ENCODE measurements around the gene BCKDK. TPM values are rescaled to one million over a fixed set of nuclear protein-coding genes. Genes with fewer than 3 reads are reported as not detected.

The BCKDK gene
- total RNA-seq: 21.5 and 24.0 TPM in 2 replicates

DNA sequence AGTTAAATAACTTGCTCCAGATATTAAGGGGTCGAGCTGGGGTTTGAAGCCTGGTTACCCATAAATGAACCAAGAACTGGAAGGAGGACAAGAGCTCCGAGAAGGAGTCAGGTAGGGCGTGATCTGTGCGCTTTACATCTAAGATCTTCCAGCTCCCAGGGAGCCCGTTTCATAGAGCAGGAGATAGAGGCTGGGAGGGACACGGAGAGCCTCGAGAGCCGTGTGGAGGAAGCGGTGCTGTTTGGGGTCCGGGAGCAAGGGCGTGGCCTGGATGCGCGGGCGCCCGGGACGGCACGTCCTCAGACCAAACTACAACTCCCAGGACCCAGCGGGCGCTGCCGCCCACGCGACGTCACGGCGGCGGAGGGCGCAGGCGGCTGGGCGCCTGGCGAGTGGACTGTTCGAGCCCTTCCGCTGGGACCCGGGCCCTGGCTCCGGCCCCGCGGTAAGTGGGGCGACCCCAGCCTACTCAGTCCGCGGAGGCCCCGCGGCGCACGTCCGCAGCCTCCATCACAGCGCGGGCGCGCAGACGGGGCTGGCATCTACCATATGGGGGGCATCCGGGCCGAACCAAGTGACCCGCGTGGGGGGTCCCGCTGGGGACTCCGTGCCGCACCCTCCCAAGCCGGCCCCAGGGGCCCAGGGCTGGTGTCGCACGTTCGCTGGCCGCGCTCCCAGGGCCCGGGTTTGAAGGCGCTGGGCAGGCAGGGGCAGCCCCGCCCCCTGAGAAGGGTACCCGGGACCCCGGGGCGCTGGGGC, at the start of gene BCKDK:
Gene BCKDK (plus strand): TSS at position 352 of the 759 bp plus-strand sequence. CDS start 838 bp downstream, outside the sequence.
- intact Hi-C loops (cut with micrococcal nuclease): loop anchor here (2.0 kb wide), 1 partner anchor 35 kb away; no protein-coding TSS in a partner anchor

DNA sequence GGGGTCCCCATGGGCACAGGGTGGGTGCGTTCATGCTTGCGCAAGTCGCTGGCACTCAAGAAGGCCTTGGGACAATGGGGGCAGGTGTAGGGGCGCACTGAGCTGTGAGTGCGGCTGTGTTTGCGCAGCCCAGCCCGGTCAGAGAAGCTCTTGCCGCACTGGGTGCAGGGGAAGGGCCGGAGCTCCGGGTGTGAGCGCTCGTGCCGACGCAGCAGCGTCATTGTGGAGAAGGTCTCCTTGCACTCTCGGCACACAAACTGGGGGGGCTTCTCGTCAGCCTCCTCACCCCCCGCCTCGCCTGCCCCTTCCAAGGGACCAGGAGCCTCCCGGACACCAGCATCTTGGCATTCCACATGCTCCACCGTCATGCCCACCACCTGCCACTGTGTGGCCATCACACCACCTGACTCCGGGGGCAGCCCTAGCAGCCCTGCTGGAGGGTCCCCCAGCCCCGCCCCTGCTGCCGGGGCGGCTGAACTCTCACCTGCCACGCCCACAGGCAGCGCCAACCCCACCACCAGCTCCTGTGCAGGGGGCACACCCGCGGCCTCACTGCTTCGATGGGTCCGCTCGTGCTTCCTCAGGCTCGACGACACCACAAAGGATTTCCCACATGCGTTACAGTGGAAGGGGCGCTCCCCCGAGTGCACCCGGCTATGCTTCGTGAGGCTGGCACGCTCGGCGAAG, 46.9 kb upstream of the BCKDK start:
- intact Hi-C loops (cut with micrococcal nuclease): no loop called here

DNA sequence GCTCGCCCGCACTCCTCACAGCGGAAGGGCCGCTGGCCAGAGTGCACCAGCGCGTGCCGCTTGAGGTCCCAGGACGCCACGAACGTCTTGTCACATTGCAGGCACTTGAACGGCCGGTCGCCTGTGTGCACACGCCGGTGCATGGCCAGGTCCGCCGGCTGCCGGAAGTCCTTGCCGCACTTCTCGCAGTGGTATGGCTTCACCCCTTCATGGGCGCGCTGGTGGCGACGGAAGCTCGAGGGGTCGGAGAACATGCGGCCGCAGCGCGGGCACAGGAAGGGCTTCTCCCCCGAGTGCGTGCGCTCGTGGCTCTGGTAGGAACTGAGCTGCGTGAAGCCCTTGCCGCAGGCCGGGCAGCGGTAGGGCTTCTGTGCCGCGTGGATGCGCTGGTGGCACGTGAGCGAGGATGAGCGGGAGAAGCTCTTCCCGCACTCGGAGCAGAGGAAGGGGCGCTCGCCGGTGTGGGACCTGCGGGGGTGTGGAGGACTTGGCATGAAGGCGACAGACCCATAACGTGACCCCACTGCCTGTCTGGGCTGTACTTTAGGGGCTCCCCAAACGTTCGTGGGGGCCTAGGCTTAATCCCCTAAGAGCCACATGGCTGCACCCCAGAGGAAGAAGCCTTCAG, 46.3 kb upstream of the BCKDK start:
- intact Hi-C loops (cut with micrococcal nuclease): no loop called here

DNA sequence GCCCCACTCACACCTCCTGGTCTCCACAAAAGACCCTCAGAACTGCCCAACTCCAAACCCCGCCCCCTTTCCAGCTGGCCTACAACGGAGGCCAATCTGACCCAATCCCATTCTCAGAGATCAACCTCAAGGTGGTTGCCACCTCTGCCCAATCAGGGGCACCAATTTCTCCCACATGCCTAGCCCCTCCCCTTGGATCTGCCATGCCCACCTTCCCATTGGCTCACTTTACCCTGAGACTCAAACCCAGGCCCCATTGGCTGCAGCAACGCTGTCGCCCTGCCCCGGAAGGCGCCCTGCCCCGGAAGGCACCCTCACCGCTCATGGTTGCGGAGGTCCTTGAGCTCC, 44.7 kb upstream of the BCKDK start:
- intact Hi-C loops (cut with micrococcal nuclease): no loop called here

DNA sequence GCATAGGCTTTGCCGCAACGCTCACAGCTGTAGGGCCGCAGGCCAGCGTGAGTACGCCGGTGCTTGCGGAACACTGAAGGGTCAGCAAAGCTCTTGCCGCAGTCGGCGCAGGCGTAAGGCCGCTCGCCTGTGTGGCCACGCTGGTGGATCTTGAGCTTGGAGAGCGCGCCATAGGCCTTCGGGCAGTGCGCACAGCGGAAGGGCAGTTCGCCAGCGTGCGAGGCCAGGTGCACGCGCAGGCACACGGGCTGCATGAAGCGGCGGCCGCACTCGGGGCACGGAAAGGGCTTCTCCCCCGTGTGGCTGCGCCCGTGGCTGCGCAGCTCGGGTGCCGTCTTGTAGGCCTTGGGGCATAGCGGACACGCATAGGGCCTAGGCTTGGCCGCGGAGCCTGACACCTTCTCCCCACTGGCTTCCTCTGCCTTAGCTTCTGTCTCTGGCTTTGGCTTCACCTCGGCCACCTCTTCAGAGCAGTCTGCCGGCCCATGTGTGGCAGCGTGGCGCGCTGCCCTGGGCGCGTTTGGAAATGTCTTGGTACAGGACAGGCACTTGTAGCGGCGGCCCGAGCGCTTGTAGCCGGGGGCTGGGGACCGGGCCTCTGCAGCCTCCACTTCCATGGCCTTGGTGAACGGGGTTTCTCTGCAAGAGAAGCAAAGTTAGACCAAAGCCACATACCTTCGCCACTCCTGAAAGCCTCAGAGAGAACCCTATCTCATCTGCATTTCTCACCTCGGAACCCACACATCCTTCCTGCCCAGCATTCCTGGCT, 44.2 kb upstream of the BCKDK start:
- intact Hi-C loops (cut with micrococcal nuclease): no loop called here

DNA sequence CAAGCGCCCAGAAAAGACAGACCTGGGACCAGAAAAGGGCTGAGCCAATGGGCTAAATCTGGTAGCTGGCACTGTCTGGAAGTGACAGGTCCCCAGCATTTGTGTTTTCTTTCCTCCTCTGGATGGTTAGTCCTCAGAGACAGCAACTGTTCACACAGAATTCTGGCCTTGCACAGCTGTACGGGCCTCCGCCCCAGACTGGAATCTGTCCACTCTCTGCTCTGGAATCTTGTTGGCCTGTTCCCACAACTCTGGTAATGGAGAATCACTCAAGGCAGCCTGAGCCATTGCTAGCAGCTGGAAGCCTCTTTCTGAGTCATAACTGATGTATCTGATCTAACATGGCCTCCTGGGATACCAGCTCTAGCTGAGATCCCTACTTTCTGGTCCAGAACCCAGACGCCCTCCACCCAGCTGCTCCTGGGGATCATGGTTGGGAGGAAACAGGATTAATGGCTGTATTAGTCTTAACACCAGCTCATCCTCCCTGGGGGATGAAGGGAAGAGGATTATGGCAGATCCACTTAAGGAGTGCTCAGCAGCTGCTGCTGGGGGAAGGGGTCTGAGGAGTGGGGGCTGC, 43.2 kb upstream of the BCKDK start:
- intact Hi-C loops (cut with micrococcal nuclease): no loop called here

DNA sequence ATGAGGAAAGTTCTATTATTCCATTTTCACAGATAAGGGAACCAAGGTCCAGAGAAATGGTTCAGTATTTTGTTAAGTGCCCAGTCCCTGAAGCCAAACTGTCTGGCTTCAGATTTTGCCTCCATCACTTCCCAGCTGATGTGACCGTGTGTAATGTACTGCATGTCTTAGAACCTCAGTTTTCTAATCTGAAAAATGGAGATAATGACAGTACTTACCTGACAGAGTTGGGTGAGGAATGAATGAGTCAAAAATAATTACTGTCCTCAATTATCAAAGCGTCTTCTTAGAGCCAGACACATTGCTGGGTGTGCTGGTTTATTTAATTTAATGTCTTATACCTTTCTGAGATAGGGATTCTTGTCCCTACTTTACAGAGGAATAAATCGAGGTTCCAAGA, 40.8 kb upstream of the BCKDK start:
- intact Hi-C loops (cut with micrococcal nuclease): no loop called here

DNA sequence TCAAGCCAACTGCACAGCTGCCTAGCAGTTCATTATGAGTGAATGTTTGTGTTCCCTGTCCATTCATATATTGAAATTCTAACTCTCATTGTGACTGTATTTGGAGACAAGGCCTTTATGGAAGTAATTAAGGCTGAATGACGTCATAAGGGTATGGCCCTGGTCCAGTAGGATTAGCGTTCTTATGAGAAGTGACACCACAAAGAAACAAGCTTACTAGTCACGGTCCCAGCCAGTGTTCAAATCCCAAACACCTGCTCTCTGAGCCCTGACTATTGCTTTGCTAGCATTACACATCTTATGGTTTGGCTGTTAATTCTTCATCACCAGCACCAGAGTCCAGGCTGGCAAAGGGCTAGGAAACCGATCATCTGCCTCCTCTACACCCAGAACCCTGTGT, 36.3 kb upstream of the BCKDK start:
- intact Hi-C loops (cut with micrococcal nuclease): loop anchor here (5.0 kb wide), 1 partner anchor 1265 kb away; the partner anchor contains the start of gene MAZ

DNA sequence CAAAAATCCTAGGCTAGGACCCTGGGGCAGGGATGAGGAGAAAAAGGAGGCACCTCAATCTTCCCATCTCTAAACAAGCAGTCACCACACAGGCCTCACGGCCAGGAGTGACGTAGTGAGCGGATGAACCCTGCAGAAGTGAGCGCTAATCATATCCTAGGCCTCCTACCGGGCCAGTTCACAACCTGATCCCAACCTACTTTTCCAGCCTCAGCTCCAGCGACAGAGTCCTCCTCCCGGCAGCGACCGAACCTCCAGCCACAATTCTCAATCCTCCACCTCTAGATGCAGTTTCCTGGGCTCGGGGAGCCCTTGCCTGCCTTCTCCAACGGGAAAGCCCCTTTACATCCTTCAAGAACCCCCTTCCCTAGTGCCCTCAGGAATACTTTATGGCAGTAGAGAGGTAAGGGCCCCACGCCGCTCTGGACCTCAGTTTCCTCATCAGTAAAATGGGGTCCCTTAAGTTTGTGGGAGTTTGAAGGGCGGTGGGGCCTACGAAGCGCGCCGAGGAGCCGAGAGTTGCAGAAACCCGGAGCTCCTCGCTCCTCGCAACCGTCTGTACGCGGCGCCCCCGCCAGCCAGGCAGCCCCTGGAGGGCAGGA, 35.5 kb upstream of the BCKDK start:
- intact Hi-C loops (cut with micrococcal nuclease): loop anchor here (1.0 to 5.0 kb wide), 2 partner anchors 108 to 1265 kb away; partner anchors contain the start of genes FUS and MAZ

DNA sequence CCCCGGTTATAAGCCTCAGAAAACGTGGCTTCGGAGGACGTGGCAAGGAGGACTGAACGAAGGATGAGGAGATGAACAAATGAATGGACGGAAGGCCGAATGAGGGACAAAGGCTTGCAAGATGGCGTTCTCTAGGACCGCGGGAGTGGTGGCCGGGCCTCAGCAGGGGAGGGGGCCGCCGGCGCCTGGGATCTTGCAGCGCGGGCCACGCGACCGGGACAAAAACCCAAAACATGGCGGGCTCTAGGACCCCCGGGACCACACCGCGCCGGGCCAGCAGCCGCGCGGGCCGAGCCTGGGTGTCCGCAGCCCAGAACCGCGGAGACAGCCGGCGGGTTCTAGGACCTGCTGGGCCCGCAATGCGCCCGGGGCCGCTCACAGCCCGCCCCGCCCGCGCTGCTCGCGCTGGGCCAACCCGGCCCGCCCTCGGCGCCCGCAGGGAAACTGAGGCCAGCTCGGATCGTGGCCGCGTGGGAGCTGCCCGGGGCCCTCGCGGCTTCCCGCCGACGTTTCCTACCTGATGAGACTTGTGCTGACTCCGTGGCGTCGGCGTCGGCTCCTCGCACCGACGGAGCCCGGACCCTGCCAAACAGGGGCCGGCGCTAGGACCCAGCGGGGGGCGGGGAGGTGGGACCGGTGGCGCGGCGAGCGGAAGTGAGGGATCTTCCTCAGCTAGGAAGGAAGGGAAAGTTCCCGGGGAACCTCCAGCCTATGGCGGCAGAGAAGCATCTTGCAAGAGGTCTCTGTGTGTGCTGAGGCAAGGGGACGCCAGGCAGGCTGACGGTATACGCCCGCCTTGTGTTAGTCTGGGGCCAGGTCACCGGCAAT, 34.8 kb upstream of the BCKDK start:
- intact Hi-C loops (cut with micrococcal nuclease): loop anchor here (1.0 to 5.0 kb wide), 2 partner anchors 107 to 1266 kb away; partner anchors contain the start of genes FUS and MAZ

DNA sequence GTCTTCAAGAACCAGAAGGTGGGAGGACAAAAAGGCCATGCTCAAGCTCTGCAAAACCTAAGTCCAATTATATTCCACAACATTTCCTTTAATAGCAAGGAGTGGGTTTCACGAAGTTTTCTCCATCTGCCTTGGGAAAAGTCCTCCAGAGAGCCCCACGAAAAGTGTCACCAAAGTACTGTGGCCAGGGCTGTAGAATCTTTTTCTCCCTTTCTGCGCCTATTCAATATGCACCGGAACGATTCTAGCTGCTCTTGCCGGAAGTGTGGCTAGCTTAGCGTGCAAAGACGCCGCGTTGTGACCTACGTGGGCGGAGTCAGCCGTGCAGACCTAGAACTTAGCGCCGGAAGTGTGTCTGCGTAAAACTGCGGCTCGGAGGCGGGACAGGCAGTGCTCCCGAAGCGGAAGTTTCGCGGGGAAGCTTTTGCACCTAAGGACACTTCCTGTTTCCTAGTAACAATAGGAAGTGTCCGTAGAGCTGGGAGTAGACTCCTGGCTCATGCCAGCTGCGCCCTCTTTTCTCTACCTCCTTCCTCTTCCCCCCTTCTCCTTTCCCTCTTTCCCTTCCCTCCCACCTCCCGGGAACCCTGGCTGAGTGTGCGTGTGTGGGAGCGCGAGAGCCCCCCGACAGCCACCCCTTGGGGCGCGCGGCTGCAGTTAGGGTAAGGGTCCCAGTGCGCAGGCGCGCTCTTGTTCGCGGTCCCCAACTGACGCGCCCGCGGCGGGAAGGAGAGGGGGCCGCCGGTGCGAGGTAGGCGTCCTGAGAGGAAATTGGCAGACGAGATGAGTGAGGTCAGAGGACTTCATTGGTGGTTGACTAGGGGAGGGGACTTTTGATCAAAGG, 34.0 kb upstream of the BCKDK start, which contains the start of the genes ZNF646 and ZNF668:
Gene ZNF646 (plus strand): TSS at position 453 of the 844 bp plus-strand sequence. CDS start 1,903 bp downstream, outside the sequence.
Gene ZNF668 (minus strand): TSS at position 271 of the 844 bp plus-strand sequence. CDS start 9,781 bp downstream, outside the sequence.
- intact Hi-C loops (cut with micrococcal nuclease): loop anchor here (1.0 to 5.0 kb wide), 12 partner anchors 20 to 1267 kb away; partner anchors contain the start of genes ARMC5, FBXL19, FUS and KAT8

DNA sequence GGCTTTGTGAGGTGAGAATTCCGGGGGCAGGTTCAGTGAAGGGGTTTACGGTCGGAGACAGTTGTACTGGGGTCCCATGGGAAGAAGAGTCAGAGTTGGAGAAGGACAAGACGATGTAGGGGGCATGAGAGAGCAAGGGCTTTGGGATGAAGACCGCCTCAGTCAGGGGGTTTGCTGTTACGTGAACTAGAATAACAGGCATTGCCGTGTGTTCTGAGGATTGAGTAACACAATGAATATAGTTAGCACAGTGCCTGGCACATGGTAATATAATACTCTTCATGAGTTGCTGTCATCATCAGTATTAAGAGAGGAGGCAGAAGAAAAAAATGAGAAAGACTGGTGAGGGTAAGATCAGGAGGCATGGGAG, 33.4 kb upstream of the BCKDK start:
- intact Hi-C loops (cut with micrococcal nuclease): loop anchor here (1.0 to 5.0 kb wide), 11 partner anchors 20 to 1267 kb away; partner anchors contain the start of genes ARMC5, FBXL19, KAT8 and MAZ

DNA sequence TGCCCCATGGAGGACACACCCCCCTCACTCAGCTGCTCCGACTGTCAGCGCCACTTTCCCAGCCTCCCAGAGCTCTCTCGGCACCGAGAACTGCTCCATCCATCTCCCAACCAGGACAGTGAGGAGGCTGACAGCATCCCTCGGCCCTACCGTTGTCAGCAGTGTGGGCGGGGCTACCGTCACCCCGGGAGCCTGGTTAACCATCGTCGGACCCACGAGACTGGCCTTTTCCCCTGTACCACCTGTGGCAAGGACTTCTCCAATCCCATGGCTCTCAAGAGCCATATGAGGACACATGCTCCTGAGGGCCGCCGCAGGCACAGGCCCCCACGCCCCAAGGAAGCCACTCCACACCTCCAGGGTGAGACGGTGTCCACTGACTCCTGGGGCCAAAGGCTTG, 31.9 kb upstream of the BCKDK start:
- intact Hi-C loops (cut with micrococcal nuclease): no loop called here

DNA sequence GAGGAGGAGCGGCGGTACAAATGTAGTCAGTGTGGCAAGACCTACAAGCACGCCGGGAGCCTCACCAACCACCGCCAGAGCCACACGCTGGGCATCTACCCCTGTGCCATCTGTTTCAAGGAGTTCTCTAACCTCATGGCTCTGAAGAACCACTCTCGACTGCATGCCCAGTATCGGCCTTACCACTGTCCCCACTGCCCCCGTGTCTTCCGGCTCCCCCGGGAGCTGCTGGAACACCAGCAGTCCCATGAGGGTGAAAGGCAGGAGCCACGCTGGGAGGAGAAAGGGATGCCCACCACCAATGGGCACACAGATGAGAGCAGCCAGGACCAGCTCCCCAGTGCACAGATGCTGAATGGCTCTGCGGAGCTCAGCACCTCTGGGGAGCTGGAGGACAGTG, 31.2 kb upstream of the BCKDK start:
- intact Hi-C loops (cut with micrococcal nuclease): no loop called here

DNA sequence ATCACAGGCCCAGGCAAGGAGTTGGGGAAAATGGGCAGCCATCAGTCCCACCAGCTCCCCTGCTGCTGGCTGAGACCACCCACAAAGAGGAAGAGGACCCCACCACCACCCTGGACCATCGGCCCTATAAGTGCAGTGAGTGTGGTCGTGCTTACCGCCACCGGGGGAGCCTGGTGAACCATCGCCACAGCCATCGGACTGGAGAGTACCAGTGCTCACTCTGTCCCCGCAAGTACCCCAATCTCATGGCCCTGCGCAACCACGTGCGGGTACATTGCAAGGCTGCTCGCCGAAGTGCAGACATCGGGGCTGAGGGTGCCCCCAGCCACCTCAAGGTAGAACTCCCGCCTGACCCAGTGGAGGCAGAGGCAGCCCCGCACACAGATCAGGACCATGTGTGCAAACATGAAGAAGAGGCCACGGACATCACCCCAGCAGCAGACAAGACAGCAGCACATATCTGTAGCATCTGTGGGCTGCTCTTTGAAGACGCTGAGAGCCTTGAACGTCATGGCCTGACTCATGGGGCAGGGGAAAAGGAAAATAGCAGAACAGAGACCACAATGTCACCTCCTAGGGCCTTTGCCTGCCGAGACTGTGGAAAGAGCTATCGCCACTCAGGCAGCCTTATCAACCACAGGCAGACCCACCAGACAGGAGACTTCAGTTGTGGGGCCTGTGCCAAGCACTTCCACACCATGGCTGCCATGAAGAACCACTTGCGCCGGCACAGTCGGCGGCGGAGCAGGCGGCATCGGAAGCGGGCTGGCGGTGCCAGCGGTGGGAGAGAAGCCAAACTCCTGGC, 30.4 kb upstream of the BCKDK start:
- intact Hi-C loops (cut with micrococcal nuclease): no loop called here

DNA sequence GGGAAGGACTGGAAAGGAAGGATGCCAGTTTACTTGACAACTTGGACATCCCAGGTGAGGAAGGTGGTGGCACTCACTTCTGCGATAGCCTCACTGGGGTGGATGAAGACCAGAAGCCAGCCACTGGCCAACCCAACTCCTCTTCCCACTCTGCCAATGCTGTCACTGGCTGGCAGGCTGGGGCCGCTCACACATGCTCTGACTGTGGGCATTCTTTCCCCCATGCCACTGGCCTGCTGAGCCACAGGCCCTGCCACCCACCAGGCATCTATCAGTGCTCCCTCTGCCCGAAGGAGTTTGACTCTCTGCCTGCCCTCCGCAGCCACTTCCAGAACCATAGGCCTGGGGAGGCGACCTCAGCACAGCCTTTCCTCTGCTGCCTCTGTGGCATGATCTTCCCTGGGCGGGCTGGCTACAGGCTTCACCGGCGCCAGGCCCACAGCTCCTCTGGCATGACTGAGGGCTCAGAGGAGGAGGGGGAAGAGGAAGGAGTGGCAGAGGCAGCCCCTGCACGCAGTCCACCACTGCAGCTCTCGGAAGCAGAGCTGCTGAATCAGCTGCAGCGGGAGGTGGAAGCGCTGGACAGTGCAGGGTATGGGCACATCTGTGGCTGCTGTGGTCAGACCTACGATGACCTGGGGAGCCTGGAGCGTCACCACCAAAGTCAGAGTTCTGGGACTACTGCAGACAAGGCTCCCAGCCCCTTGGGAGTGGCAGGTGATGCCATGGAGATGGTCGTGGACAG, 29.4 kb upstream of the BCKDK start:
- intact Hi-C loops (cut with micrococcal nuclease): no loop called here
